Measurements from ENCODE around the gene GUCY2D. TPM values are rescaled to one million over a fixed set of nuclear protein-coding genes. Genes with fewer than 3 reads are reported as not detected.

The GUCY2D gene
- total RNA-seq, 4 donors from 2014 or later, result not detected

DNA sequence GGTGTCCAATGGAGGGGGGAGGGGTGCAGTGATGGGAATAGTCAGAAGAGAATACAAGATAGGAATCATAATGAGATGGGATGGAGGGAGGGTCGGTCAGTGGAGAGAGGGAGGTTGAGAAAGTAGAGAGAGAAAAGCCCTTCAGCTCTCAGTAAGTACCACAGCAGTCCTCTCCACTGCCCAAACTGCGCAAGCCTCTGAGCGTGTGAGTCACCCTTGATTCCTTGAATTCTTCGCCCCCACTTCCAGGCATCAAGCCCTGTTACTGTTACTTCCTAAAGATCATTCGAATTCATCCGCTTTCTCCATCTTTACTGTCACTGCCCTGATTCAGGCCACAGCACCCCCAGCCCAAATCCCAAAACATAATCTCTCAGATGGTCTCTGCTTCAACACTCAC, 2.5 kb downstream of the GUCY2D start:
- Histone ChIP-seq H3K36me3 (no peaks in the 10 kb centered on the region), H3K4me1 (peaks cover 0 to 16% (median 12%) of the 10 kb centered on the region in 3 donors), H3K27me3 (peaks cover 75% of the 10 kb centered on the region), H3K27ac (no peak overlapping the region), H3K9me3 (no peaks in the 10 kb centered on the region), H3K4me3 (no peak overlapping the region)
- 87 to 96% methylated on average over 6 of the region's 6 CpGs for WGBS, 2 donors (ENCODE audit: low coverage in 1 of 2)
- TF ChIP-seq EP300 (IDR thresholded peaks at IDR 0.05), result no peak
- TF ChIP-seq POLR2A (IDR thresholded peaks at IDR 0.05), result no peak
- TF ChIP-seq, protein P1, sequence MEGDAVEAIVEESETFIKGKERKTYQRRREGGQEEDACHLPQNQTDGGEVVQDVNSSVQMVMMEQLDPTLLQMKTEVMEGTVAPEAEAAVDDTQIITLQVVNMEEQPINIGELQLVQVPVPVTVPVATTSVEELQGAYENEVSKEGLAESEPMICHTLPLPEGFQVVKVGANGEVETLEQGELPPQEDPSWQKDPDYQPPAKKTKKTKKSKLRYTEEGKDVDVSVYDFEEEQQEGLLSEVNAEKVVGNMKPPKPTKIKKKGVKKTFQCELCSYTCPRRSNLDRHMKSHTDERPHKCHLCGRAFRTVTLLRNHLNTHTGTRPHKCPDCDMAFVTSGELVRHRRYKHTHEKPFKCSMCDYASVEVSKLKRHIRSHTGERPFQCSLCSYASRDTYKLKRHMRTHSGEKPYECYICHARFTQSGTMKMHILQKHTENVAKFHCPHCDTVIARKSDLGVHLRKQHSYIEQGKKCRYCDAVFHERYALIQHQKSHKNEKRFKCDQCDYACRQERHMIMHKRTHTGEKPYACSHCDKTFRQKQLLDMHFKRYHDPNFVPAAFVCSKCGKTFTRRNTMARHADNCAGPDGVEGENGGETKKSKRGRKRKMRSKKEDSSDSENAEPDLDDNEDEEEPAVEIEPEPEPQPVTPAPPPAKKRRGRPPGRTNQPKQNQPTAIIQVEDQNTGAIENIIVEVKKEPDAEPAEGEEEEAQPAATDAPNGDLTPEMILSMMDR (IDR thresholded peaks at IDR 0.05), result no peak
- TF ChIP-seq POLR2AphosphoS5 (IDR thresholded peaks at IDR 0.05), result no peak
- no peak for ATAC-seq

DNA sequence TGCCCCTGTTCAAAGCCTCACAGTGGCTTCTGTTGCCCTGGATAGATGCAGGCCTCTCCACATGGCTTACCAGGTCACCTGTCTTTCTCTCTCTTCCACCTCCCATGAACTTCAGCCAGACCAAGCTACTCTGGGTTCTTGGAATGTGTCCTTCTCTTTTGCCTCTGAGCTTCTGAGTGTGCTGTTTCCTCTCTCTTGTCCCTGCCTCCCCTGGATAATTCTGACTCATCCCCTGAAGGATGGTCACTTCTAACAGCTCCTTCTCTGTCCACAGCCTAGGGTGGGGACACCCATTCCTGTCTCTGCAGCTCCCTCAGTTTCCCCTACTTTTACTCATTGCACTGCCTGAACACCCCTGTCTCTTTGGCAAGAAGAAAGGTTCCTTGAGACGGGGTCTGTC, 2.9 kb downstream of the GUCY2D start:
- no peak for TF ChIP-seq EP300 (IDR thresholded peaks at IDR 0.05)
- TF ChIP-seq POLR2A (IDR thresholded peaks at IDR 0.05), result no peak
- no peak for TF ChIP-seq POLR2AphosphoS5 (IDR thresholded peaks at IDR 0.05)
- TF ChIP-seq, protein P1 (IDR thresholded peaks at IDR 0.05), result no peak
- Histone ChIP-seq H3K4me3 (no peak overlapping the region), H3K27me3 (peaks cover 72% of the 10 kb centered on the region), H3K27ac (no peak overlapping the region), H3K9me3 (no peaks in the 10 kb centered on the region), H3K4me1 (peaks cover 0 to 16% (median 12%) of the 10 kb centered on the region in 3 donors), H3K36me3 (no peaks in the 10 kb centered on the region)
- ATAC-seq, result no peak
- WGBS, 2 donors (ENCODE audit: low coverage in 1 of 2), result 100% methylated on average over 1 of the region's 1 CpG; no CpG with 5 or more reads in 1 of the 2 donors

DNA sequence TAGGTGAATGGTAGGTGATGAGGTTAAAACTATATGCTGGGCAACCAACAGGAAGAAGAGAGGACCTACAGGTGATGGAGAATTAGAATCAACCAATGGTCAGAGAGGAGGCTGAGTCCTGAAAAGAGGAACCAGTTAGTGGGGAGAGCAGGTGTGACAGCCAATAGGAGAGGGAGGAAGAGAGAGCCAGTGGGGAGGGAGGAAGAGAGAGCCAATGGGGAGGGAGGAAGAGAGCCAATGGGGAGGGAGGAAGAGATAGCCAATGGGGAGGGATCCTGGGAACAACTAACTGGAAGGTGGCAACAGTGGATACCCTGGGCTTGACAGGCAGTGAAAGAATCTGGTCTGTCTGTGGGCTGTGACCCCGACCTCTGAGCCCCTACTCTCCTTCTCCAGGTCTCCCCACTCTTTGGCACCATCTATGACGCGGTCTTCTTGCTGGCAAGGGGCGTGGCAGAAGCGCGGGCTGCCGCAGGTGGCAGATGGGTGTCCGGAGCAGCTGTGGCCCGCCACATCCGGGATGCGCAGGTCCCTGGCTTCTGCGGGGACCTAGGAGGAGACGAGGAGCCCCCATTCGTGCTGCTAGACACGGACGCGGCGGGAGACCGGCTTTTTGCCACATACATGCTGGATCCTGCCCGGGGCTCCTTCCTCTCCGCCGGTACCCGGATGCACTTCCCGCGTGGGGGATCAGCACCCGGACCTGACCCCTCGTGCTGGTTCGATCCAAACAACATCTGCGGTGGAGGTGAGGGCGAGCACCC, 3.7 kb downstream of the GUCY2D start:
- H3K9me3 ChIP-seq, result no peaks in the 10 kb centered on the region
- no peak for ATAC-seq
- H3K27ac ChIP-seq, result no peak overlapping the region
- no peaks in the 10 kb centered on the region for H3K36me3 ChIP-seq
- 75 to 92% methylated on average over 5 to 9 of the region's 30 CpGs for WGBS, 2 donors (ENCODE audit: low coverage in 1 of 2)
- TF ChIP-seq POLR2AphosphoS5 (IDR thresholded peaks at IDR 0.05), result no peak
- no peak for TF ChIP-seq POLR2A (IDR thresholded peaks at IDR 0.05)
- no peak for TF ChIP-seq EP300 (IDR thresholded peaks at IDR 0.05)
- TF ChIP-seq, protein P1 (IDR thresholded peaks at IDR 0.05), result no peak
- no peak overlapping the region for H3K4me3 ChIP-seq
- H3K27me3 ChIP-seq, result peaks cover 64% of the 10 kb centered on the region
- H3K4me1 ChIP-seq, result peaks cover 0 to 16% (median 12%) of the 10 kb centered on the region in 3 donors

DNA sequence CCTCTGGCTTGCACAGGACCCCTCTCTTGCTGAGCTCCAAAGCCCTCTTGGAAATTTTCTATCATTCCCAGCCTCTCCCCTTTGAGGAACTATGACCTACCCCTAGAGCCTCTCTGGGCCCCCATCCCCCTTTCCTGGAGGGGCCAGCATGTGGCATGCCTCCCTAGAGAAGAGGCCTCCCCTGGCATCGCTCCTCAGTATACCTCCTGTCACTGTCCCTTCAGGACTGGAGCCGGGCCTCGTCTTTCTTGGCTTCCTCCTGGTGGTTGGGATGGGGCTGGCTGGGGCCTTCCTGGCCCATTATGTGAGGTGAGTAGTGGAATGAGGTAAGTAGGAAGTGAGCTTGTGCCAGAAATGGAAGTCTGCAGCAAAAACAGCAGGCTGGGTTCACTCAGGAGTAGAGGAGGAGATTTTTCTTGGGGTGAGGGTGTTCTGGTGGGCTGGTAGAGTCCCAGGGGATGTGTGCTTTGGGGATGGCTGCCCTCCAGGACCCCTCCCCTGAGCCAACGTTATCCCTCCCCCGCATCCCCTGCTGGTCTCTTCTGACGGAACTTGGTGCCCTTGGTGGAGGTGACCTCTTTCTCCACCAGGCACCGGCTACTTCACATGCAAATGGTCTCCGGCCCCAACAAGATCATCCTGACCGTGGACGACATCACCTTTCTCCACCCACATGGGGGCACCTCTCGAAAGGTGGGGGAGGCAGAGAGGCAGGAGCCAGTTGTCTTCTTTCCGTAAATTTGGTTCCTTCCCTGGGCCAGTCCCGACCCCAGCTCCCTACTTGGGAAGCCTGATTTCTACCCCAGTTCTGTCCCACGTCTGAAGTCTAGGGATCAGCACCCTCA, 4.6 kb downstream of the GUCY2D start:
- WGBS, 2 donors (ENCODE audit: low coverage in 1 of 2), result 79% methylated on average over 4 of the region's 14 CpGs; no CpG with 5 or more reads in 1 of the 2 donors
- H3K27ac ChIP-seq, result no peak overlapping the region
- no peaks in the 10 kb centered on the region for H3K36me3 ChIP-seq
- peaks cover 57% of the 10 kb centered on the region for H3K27me3 ChIP-seq
- ATAC-seq, result no peak
- no peak overlapping the region for H3K4me3 ChIP-seq
- H3K9me3 ChIP-seq, result no peaks in the 10 kb centered on the region
- TF ChIP-seq, protein P1 (IDR thresholded peaks at IDR 0.05), result no peak
- TF ChIP-seq POLR2AphosphoS5 (IDR thresholded peaks at IDR 0.05), result no peak
- TF ChIP-seq POLR2A (IDR thresholded peaks at IDR 0.05), result no peak
- TF ChIP-seq EP300 (IDR thresholded peaks at IDR 0.05), result no peak
- peaks cover 0 to 16% (median 12%) of the 10 kb centered on the region in 3 donors for H3K4me1 ChIP-seq
